Smooth muscle cell (in vitro differentiated cells): ENCODE measurements around the gene TRIML1. TPM values are rescaled to one million over a fixed set of nuclear protein-coding genes. Genes with fewer than 3 reads are reported as not detected.

Experiments used
- DNase-seq: peaks from one replicate; lab custom pipeline; 2025; ENCODE audit not compliant: unreplicated experiment; lab: John Stamatoyannopoulos, UW
- H2AFZ ChIP-seq: fragments of 200-600 bp; sonication (generic); 2 replicates; pipeline ENCODE4 v1.6.0; 2016; ENCODE audit warnings: antibody characterized with exemption, low read depth, mild to moderate bottlenecking
- H3F3A ChIP-seq: fragments of 200-600 bp; sonication (generic); 2 replicates; pipeline ENCODE4 v1.6.0; 2017; ENCODE audit warnings: antibody characterized with exemption, low read depth
- H3K27ac ChIP-seq: fragments of 200-600 bp; sonication (generic); 2 replicates; pipeline ENCODE4 v1.5.1; 2016; ENCODE audit warnings: low read depth, mild to moderate bottlenecking
- H3K27me3 ChIP-seq: fragments of 200-600 bp; sonication (generic); 2 replicates; pipeline ENCODE4 v1.6.1; 2016; ENCODE audit warnings: low read depth, mild to moderate bottlenecking
- H3K36me3 ChIP-seq: fragments of 200-600 bp; sonication (generic); 2 replicates; pipeline ENCODE4 v1.5.1; 2016; ENCODE audit warnings: low read depth
- H3K4me1 ChIP-seq: fragments of 200-600 bp; sonication (generic); 2 replicates; pipeline ENCODE4 v1.5.1; 2016; ENCODE audit warnings: low read depth
- H3K4me2 ChIP-seq: fragments of 200-600 bp; sonication (generic); 2 replicates; pipeline ENCODE4 v1.6.0; 2016; ENCODE audit warnings: mild to moderate bottlenecking
- H3K4me3 ChIP-seq: fragments of 200-600 bp; sonication (generic); 2 replicates; pipeline ENCODE4 v1.5.1; 2016; ENCODE audit warnings: mild to moderate bottlenecking
- H3K79me2 ChIP-seq: fragments of 200-600 bp; sonication (generic); 2 replicates; pipeline ENCODE4 v1.6.0; 2016; ENCODE audit warnings: low read depth, mild to moderate bottlenecking
- H3K9ac ChIP-seq: fragments of 200-600 bp; sonication (generic); 2 replicates; pipeline ENCODE4 v1.6.0; 2016; ENCODE audit warnings: low read depth
- H3K9me3 ChIP-seq: fragments of 200-600 bp; sonication (generic); replicated peaks from 2 replicates; pipeline ENCODE4 v1.5.1; 2016; ENCODE audit warnings: low read depth
- H4K20me1 ChIP-seq: fragments of 200-600 bp; sonication (generic); 2 replicates; pipeline ENCODE4 v1.6.0; 2016; ENCODE audit warnings: low read depth
- WGBS: methylation state at CpG from one replicate; pipeline ENCODE4 v1.1.7; 2016; ENCODE audit warnings: low lambda C conversion rate; 5-methylcytosine and 5-hydroxymethylcytosine counted together
- polyA plus RNA-seq: library from polyadenylated mRNA; unstranded; fragments of >200 nt; fragmentation: Nextera tagmentation; extraction: Ambion mirVana; gene quantifications from 2 replicates; pipeline ENCODE4 v1.2.1, GENCODE V29; 2016
- total RNA-seq: library from RNA; depleted of rRNA; stranded (reverse); fragments of >200 nt; gene quantifications from 2 replicates; pipeline ENCODE4 v1.2.3, GENCODE V29; 2014
- TF ChIP-seq, protein P1 (sequence below): fragments of 200-600 bp; sonication (generic); IDR thresholded peaks from 2 replicates; pipeline ENCODE4 v1.5.1; 2017; ENCODE audit warnings: borderline replicate concordance, mild to moderate bottlenecking, antibody characterized with exemption; ENCODE audit not compliant: insufficient read depth, poor library complexity, severe bottlenecking

TRIML1 gene
- total and polyA plus RNA-seq, 2 experiments from 2014 or later, result not detected

DNA sequence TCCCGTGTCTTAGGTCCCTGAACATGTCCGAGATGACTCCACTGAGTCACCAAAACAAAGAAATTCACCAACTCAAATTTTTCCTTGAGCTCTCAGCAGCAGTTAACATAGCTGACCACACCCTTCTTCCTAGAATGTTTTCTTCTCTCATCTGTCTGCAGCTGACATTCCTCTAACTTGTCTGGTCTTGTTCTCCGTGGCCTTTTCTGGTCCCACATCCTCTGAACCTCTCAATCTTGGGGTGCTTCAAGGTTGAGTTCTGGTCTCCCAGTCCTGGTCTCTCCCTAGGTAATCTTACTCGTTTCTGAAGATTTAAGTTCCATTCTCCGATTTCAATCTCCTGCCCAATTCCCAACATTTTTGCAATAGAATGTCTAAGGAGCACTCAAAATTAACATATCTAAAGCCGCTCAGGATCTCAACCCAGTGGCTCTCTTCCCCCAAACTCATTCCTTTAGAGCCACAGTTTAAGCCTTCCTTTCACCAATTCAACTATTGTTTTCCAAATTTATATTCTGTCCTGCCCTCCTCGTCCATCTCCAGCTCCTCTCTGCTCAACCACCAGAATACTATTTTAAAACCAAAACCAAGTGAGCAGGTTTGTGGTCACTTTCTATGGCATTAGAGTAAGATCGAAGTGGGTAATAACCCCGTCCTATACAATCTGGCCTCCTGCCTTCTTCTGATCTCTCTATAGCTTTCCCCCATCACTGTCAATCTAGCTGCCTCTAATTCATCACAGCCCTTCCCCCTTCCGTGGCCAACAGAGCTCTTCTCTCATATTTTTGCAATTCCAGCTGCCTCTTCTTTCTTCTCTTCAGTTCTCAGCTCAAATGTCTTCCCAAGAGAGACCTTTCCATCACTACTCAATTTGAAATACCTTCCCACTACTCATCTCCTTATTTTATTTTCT is 31.1 kb upstream of the TRIML1 start:
- H3K79me2 ChIP-seq, result no peaks in the 10 kb centered on the region
- peak overlapping the region; percentile 69 for H3K4me2 ChIP-seq
- H3K36me3 ChIP-seq, result no peaks in the 10 kb centered on the region
- H2AFZ ChIP-seq, result peak overlapping the region; percentile 44
- peaks cover 17% of the 10 kb centered on the region for H3K4me1 ChIP-seq
- 19% methylated on average over 10 of the region's 10 CpGs for whole genome bisulfite sequencing
- H3K27me3 ChIP-seq, result no peaks in the 10 kb centered on the region
- no peak for DNase-seq
- peak overlapping the region; percentile 24 for H3K9ac ChIP-seq
- H3K4me3 ChIP-seq, result no peak overlapping the region
- peaks cover 11% of the 10 kb centered on the region for H3F3A ChIP-seq
- H4K20me1 ChIP-seq, result no peaks in the 10 kb centered on the region
- TF ChIP-seq, protein P1, sequence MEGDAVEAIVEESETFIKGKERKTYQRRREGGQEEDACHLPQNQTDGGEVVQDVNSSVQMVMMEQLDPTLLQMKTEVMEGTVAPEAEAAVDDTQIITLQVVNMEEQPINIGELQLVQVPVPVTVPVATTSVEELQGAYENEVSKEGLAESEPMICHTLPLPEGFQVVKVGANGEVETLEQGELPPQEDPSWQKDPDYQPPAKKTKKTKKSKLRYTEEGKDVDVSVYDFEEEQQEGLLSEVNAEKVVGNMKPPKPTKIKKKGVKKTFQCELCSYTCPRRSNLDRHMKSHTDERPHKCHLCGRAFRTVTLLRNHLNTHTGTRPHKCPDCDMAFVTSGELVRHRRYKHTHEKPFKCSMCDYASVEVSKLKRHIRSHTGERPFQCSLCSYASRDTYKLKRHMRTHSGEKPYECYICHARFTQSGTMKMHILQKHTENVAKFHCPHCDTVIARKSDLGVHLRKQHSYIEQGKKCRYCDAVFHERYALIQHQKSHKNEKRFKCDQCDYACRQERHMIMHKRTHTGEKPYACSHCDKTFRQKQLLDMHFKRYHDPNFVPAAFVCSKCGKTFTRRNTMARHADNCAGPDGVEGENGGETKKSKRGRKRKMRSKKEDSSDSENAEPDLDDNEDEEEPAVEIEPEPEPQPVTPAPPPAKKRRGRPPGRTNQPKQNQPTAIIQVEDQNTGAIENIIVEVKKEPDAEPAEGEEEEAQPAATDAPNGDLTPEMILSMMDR, result no peak
- peak overlapping the region; percentile 72 for H3K27ac ChIP-seq
- no peaks in the 10 kb centered on the region for H3K9me3 ChIP-seq

DNA sequence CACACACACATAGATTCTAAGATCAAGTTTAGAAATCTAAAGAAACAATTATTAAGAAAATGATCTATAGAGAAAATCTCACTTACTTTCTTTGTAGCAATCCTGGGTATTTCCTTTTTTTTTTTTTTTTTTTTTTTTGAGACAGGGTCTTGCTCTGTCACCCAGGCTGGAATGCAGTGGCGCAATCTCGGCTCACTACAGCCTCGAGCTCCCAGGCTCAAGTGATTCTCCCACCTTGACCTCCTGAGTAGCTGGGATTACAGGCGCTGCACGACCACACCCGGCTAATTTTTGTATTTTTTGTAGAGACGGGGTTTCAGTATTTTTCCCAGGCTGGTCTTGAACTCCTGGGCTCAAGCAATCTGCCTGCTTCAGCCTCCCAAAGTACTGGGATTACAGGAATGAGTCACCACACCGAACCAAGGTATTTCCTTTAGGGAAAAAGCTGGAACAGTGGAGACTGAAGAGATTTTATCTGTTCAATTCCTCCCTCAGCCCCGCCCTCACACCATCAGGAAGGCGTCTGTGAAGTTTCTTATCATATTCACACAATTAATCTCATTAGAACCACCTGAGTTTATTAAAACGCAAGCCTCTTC is 30.0 kb upstream of the TRIML1 start, which contains the start of gene TRIML2:
TRIML2 (minus strand) TSS at position 447 of the 599 bp plus-strand sequence. CDS start 4,235 bp downstream, outside the sequence.
- TF ChIP-seq, protein P1, result no peak
- Histone ChIP-seq H3K4me3 (no peak within 1 kb of the TSS), H3K27me3 (no peaks in the 10 kb centered on the region), H3K9ac (peak within 1 kb of the TSS; percentile 24), H3K36me3 (no peaks in the 10 kb centered on the region), H3K4me1 (peaks cover 17% of the 10 kb centered on the region), H2AFZ (peak within 1 kb of the TSS; percentile 44), H4K20me1 (no peaks in the 10 kb centered on the region), H3F3A (peaks cover 11% of the 10 kb centered on the region), H3K27ac (peak within 1 kb of the TSS; percentile 72), H3K9me3 (no peaks in the 10 kb centered on the region), H3K79me2 (no peaks in the 10 kb centered on the region), H3K4me2 (peak within 1 kb of the TSS; percentile 69)
- DNase-seq, result no peak
- WGBS, result 8% methylated on average over 11 of the region's 11 CpGs

DNA sequence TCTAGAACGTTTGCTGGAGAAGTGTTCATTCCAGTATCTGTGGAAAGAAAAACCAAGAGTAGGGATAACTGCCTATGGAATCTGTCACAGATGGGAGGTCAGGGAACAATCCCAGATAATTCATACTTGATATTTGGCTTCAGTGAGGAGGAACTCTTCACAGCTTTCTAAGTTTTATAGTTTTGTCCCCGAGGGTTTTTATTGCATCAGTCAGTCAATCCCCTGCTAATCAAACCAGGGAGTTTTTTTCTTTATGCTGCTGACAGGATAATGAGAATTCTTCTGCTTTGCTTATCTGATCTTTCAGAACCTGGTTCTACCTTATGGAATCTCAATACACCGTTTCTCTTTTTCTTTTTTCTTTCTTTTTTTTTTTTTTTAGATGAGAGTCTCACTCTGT is 29.2 kb upstream of the TRIML1 start:
- Histone ChIP-seq H3F3A (peaks cover 11% of the 10 kb centered on the region), H3K9me3 (no peaks in the 10 kb centered on the region), H3K4me1 (peaks cover 17% of the 10 kb centered on the region), H3K79me2 (no peaks in the 10 kb centered on the region), H2AFZ (no peak overlapping the region), H4K20me1 (no peaks in the 10 kb centered on the region), H3K9ac (peak overlapping the region; percentile 9), H3K36me3 (no peaks in the 10 kb centered on the region), H3K4me2 (peak overlapping the region; percentile 69), H3K4me3 (no peak overlapping the region), H3K27ac (peak overlapping the region; percentile 72), H3K27me3 (no peaks in the 10 kb centered on the region)
- TF ChIP-seq, protein P1, result no peak
- DNase-seq, result no peak
- WGBS, result 6% methylated on average over 3 of the region's 3 CpGs
